ENCODE results near the gene RBM33. TPM values are rescaled to one million over a fixed set of nuclear protein-coding genes. Genes with fewer than 3 reads are reported as not detected.

Gene RBM33
- total and polyA plus RNA-seq, 2 of the 13 experiments (the other 11 are each of a cell fraction or from before 2014, with no cell fraction given) = 12.4 to 28.9 TPM

GRCh38 chr7:155644178-155644970, at the start of gene RBM33 (continued):
- TF ChIP-seq SNAPC2 (CRISPR knock-in tag; IDR thresholded peaks at IDR 0.05) = no peak
- no peak for TF ChIP-seq ZFP36 (IDR thresholded peaks at IDR 0.05; ENCODE audit: borderline replicate concordance, low read depth, low read length, partially characterized antibody)
- TF ChIP-seq PREB (CRISPR knock-in tag; IDR thresholded peaks at IDR 0.05) = no peak
- no peak for TF ChIP-seq LCORL (IDR thresholded peaks at IDR 0.05)
- TF ChIP-seq LCORL (CRISPR knock-in tag; IDR thresholded peaks at IDR 0.05) = peak; percentile 72
- peak; percentile 34; the same call in 1 of the 2 replicates for TF ChIP-seq ARID5B (CRISPR knock-in tag; IDR thresholded peaks at IDR 0.05)
- no peak for TF ChIP-seq ZNF3 (CRISPR knock-in tag; IDR thresholded peaks at IDR 0.05)
- TF ChIP-seq ZSCAN29 (CRISPR knock-in tag; conservative IDR thresholded peaks at IDR 0.05) = peak; percentile 37; the same call in 1 of the 2 replicates
- TF ChIP-seq ZNF605 (CRISPR knock-in tag; IDR thresholded peaks at IDR 0.05) = no peak; the same call in 1 of the 2 replicates
- TF ChIP-seq SP2 (CRISPR knock-in tag; IDR thresholded peaks at IDR 0.05) = 0 out of 2 replicates have a peak, but pooled peaks have one; percentile 30
- TF ChIP-seq KDM5B (CRISPR knock-in tag; IDR thresholded peaks at IDR 0.05; ENCODE audit: borderline replicate concordance) = peak; percentile 18; the same call in 1 of the 2 replicates
- TF ChIP-seq AKNA (CRISPR knock-in tag; IDR thresholded peaks at IDR 0.05; ENCODE audit: borderline replicate concordance) = peak; percentile 51; the same call in 1 of the 2 replicates
- TF ChIP-seq BCL3 (CRISPR knock-in tag; IDR thresholded peaks at IDR 0.05) = peak; percentile 89
- no peak for TF ChIP-seq ARNT (IDR thresholded peaks at IDR 0.05)
- TF ChIP-seq ZNF251 (CRISPR knock-in tag; IDR thresholded peaks at IDR 0.05) = no peak
- TF ChIP-seq ZNF431 (CRISPR knock-in tag; IDR thresholded peaks at IDR 0.05; ENCODE audit: borderline replicate concordance, low read depth) = 0 out of 2 replicates have a peak, but pooled peaks have one; percentile 66
- no peak for TF ChIP-seq TCF7L2 (IDR thresholded peaks at IDR 0.05; ENCODE audit: low read depth, low read length)
- TF ChIP-seq HDAC6 (IDR thresholded peaks at IDR 0.05; ENCODE audit: low read depth, low read length) = no peak
- peak; percentile 59; the same call in 1 of the 2 replicates for TF ChIP-seq ELF3 (CRISPR knock-in tag; IDR thresholded peaks at IDR 0.05)
